KOPT-K1 (cell line): Measurements from ENCODE around the gene QPCTL.

ENCODE experiments used
- H3K27ac ChIP-seq: fragments of 200-600 bp; sonication (generic); 2 replicates; pipeline ENCODE4 v1.5.1; 2016; ENCODE audit warnings: antibody characterized with exemption, mild to moderate bottlenecking, low read depth, low read length; ENCODE audit not compliant: poor library complexity, severe bottlenecking
- H3K36me3 ChIP-seq: fragments of 200-600 bp; sonication (generic); 2 replicates; pipeline ENCODE4 v1.5.1; 2017; ENCODE audit warnings: antibody characterized with exemption, mild to moderate bottlenecking, low read length, moderate library complexity; ENCODE audit not compliant: insufficient read depth
- H3K9me3 ChIP-seq: fragments of 200-600 bp; sonication (generic); 2 replicates; pipeline ENCODE4 v1.5.1; 2017; ENCODE audit warnings: antibody characterized with exemption, low read length, mild to moderate bottlenecking; ENCODE audit not compliant: insufficient read depth, poor library complexity, severe bottlenecking

Gene QPCTL

DNA sequence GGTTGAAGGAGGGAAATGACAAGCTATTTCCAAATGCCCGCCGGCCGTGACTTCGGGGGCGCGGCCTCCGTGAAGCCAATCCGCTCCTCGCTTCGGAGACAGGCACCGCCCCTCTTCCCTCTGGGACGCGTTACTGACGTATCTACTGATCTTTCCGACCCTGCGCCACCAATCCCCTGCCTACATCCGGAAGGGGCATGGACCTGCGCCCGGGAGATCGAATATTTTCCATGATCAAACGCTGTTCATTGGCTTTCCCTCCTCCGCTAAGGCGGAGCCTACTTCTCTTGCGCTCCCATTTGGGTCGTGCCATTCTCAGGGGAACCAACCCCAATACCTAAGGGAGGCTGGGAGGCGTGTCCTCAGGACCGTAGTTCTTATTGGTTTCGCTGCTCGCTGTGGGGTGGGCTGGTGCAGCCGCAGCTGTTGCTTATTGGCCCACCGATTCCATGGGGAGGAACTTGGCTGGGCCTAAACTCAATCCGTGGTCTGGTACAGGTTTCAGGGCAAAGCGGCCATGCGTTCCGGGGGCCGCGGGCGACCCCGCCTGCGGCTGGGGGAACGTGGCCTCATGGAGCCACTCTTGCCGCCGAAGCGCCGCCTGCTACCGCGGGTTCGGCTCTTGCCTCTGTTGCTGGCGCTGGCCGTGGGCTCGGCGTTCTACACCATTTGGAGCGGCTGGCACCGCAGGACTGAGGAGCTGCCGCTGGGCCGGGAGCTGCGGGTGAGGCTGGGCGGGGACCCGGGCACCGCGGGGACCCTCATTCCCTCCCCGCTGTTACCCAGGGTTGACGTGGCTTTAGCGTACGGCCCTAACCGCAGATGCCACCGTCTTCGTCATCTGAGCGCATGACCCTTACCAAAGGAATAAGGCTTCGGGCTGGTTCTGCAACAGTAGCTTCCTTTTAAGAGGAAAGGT is at the start of gene QPCTL:
Gene QPCTL, plus strand, starts transcription at position 480 of the 919 bp plus-strand sequence. Its CDS starts 38 bp downstream, at position 518.
- Histone ChIP-seq H3K27ac (peak within 1 kb of the TSS; percentile 76), H3K9me3 (no peaks in the 10 kb centered on the region), H3K36me3 (peaks cover 51% of the 10 kb centered on the region)

DNA sequence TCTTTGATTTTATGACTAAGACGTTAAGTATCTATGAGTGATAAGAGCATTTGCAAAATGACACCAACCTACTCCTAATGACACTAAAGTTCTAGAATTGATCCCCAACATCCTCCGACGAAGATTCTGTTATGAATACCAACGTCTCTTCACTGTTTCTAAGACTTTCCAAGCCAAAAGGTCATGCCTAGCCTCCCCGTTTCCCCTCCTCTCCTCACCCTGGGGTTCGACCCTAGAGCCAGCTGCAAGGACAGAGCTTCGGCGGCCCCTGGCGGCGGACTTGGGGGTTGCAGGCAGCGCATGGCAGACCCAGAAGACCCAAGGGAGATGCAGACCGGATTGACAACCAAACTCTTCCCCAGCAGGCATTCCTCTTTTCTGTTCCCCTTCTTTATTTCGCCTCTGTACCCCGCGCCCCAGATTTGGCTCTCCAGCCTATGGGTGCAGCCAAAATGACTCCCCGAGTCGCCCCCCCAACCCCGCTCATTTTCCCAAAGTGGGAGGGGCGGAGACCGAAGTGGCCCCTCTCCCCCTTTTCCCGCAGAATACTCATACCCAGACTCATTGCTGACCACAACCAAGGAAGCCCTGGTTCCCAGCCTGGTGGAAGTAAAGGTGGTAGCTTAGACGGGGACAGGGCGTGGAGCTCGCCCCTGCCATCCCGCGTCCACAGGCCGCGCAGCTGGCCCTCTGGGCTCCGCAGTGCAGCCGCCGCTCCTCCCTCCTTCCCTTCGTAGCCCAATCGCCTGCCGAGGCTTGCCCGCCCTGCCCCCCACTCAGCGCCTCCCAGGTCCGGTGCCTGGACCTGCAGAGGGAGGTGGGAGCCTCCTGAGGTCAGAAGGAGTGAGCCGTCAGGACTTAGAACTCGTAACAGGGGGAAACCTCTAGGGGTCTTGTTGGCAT is 49.2 kb upstream of the QPCTL start:
- no peaks in the 10 kb centered on the region for H3K36me3 ChIP-seq
- H3K27ac ChIP-seq: no peak overlapping the region
- H3K9me3 ChIP-seq: no peaks in the 10 kb centered on the region

DNA sequence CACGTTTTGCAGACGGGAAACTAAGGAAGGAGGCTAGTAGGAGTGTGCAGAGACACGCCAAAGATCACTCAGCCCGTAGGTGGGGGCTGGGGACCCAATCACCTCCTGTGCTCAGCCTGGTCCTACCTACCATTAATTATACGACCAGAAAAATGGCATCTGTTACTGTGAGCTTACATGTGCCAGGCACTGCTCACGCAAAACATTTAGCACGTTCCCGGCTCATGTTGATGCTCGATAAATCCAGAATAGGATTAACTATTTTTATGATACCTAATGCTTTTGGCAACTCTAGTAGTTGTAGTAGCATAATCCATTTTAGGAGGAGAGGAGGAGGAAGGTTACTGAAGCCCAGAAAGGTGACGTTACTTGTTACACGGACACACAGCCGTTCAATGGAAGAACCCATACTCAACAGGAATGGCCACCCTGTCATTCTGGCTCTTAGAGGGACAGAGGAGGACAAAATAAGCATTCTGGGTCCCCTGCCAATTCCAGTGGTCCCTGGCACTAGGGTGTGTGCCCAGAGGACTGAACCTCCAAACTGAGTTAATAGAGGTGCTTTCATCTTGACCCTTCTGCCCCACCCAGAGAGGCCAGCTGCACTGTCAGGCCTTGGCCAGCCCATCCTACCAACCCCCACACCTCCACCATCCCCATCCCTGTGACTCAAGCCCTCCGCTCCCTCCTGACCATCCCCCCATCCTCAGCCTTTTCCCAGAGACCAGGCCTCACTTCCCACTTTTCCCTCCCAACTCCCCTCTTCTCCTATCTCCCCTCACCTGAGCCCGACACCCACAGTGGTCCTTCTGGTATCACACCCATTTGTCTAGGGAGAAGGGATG is 48.3 kb upstream of the QPCTL start:
- H3K36me3 ChIP-seq: no peaks in the 10 kb centered on the region
- no peak overlapping the region for H3K27ac ChIP-seq
- H3K9me3 ChIP-seq: no peaks in the 10 kb centered on the region

DNA sequence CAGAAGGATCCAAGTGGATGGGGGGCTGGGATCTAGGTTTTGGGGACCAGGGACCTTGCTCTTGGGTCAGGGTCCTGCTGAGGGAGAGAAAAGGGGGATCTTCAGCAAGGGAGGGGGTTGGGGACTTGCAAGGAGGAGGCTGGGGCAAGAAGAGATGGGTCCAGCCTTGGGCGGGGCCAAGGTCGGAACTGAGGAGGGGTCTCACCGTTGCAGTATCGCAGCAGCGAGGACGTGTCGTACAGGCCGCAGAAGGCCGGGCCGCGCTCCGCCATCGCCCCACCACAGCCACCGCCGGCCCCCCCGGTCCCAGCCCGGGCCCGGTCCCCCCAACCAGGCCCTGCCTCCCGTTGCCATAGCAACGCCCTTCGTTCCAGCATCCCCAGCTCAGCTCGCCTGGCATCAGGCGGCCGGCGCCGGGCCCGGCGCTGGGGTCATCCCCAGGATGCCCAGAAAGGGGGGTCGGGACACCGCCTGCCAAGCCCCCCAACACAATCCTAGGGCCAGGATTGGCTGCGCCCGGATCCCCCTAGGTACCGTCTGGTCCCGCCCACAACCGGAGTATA is 47.3 kb upstream of the QPCTL start:
- Histone ChIP-seq H3K27ac (no peak overlapping the region), H3K36me3 (no peaks in the 10 kb centered on the region), H3K9me3 (no peaks in the 10 kb centered on the region)

DNA sequence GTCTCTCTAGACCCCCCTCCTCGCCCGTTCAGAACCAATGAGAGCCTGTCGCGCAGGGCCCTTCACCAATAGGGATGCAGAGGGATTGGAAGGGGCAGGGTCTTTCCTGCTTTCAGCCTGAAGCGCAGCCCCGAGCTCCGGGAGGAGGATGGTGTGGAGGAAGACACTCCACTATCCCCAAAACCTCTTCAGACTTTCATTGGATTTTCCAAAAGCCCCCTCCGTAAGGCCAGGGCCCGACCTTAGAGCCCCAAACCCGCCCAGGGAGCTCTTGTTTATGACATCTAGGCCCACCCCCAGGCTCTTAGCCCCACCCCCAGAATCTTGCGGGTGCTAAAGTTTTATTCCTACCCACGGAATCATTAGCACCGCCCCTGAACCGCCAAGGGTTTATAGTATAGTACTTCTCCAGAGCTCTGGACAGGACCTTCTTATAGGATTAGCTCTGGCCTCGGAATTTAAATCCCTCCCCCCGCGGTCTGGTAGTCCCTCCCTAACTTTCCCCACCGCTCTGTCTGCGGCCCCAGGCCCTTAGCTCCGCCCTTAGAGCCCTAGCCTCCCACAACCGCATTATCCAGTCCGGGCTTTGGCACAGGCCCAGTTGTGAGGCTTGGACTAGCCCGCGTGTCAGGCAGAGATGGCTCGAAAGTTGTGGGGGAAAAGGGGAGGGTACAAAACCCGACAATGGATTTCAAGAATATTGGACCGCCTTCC is 46.7 kb upstream of the QPCTL start:
- H3K36me3 ChIP-seq: no peaks in the 10 kb centered on the region
- H3K27ac ChIP-seq: no peak overlapping the region
- no peaks in the 10 kb centered on the region for H3K9me3 ChIP-seq

DNA sequence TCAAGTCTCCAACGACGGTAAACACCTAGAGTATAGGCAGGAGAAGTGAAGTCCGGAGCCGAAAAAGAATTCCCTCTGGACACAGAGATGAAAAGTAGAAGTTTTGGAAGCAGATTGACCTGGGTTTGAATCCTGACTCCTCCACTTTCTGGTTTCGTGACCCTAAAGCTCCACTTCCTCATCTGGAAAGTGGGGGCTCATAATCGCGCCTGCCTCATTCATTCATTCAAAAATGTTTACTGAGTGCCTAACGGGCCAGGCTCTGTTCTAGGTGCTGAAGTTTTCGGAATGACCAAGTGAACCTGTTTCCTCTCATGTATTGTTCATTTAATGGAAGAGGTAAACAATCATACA is 46.1 kb upstream of the QPCTL start:
- Histone ChIP-seq H3K36me3 (no peaks in the 10 kb centered on the region), H3K9me3 (no peaks in the 10 kb centered on the region), H3K27ac (no peak overlapping the region)

DNA sequence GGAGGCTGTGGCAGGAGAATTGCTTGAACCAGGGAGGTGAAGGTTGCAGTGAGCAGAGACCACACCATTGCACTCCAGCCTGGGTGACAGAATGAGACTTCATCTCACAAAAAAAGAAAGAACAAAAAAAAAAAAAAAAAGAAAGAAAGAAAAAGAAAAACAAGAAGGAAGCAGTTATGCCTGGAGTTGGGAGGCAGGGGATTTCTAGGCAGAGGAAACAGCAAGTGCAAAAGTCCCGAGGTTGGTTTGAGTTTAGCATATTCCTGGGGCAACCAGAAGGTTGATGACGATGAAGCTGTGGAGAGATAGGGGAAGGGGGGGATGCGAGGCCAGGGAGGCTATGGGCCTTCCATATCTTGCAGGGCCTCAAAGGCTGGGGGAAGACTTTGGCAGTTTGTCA is 41.7 kb upstream of the QPCTL start:
- Histone ChIP-seq H3K36me3 (no peaks in the 10 kb centered on the region), H3K27ac (no peak overlapping the region), H3K9me3 (no peaks in the 10 kb centered on the region)

DNA sequence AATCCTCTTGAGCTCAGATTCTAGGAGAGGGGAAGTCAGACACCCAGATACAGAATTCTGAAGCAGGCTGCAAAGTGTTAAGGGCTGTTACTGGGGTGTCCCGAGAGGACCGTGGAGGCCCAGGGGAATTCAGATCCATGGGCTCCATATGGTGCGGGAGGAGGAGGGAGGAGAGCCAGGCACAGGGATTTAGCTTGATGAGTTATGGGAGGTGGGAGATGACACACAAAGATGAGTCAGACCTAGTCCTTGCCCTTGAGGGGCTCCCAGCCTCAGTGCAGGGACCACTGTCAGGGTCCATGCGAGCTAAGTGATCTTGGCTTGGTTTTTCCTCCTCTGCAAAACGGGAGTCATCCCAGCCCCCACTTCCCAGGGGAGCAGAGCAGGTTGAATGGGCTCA is 38.8 kb upstream of the QPCTL start:
- Histone ChIP-seq H3K36me3 (no peaks in the 10 kb centered on the region), H3K27ac (no peak overlapping the region), H3K9me3 (no peaks in the 10 kb centered on the region)

DNA sequence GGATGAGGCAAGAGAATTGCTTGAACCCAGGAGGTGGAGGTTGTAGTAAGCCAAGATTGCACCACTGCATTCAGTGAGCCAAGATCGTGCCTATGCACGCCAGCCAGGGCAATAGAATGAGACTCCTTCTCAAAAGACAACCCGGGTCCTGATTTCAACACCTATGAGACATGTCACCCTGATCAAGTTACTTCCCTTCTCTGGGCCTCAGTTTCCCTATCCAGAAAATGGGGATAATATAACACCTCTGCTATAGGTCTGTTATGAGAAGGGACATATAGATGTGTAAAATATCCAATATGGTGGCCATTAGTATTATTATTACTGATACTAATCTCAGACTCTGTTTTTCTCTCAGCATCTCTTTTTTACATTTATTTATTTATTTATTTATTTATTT is 37.4 kb upstream of the QPCTL start:
- Histone ChIP-seq H3K9me3 (no peaks in the 10 kb centered on the region), H3K36me3 (no peaks in the 10 kb centered on the region), H3K27ac (no peak overlapping the region)

DNA sequence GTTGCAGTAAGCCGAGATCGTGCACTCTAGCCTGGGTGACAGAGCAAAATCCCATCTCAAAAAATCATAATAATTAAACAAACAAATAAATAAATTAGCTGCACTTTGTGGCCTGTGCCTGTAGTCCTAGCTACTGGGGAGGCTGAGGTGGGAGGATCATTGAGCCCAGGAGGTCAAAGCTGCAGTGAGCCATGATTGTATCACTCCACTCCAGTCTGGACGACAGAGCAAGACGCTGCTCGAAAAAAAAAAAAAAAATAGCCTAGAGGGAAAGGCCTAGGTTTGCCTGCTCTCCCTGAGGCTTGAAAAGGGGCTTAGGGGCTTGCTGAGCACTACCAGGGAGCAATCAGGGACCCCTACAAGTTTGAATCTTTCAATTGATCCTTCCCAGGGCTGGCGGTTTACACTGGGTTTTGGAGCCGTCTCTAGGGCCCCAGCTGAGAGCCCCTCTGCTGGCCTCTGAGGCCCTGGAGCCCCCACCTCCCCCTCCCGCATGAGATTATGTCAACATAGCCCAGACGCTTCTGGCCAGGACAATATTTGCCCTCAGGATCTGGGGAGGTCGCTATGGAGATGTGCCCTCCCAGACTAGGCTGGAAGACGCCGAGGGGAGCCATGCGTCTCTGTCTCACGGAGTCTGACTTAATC is 34.8 kb upstream of the QPCTL start:
- H3K27ac ChIP-seq: no peak overlapping the region
- H3K9me3 ChIP-seq: no peaks in the 10 kb centered on the region
- H3K36me3 ChIP-seq: no peaks in the 10 kb centered on the region

DNA sequence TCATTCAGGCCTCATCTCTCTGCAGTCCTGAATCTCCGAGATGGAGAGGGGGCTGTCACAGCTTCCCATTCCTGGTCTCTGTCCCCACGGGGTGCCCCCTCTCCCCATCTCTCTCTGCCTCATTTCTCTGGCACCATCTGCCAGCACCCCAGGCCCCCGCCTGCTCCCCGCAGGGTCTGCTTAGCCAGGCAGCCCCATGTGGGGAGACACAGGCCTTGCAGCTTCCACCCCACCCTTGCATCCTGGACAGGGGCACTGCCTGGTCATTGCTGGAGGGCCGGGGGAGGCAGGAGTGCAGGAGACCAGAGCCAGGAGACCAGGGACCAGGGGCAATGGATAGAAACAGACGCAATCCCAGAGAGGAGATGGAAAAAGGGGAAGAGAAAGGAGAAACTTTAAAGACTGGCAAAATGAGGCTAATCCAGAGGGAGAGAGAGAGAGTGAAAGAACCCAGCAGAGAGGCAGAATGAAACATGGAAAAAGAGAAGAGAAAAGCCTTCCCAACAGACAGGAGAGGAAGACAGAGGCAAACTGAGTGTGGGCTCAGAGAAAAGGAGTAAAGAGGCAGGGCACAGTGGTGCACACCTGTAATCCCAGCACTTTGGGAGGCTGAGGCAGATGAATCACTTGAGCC is 33.3 kb upstream of the QPCTL start:
- no peak overlapping the region for H3K27ac ChIP-seq
- H3K9me3 ChIP-seq: no peaks in the 10 kb centered on the region
- no peaks in the 10 kb centered on the region for H3K36me3 ChIP-seq

DNA sequence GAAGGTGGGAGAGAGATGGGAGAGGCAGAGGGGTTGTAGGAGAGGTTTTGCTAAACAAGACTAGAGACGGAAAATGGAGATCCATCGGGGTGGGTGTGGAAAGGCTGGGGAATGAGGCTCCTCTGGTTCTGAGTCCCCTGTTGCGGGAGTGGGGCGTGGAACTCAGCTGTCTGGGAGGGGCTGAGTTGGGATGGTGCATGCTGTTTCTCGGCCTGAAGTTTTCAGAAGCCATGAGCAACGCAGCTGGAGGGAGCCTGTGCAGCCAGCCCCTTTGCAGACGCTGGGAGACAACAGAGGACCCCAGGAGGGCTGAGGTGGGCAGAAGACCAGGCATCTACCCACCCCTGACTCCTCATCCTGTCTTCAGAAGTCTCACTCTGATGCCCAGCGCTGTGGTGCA is 31.8 kb upstream of the QPCTL start:
- Histone ChIP-seq H3K36me3 (no peaks in the 10 kb centered on the region), H3K9me3 (no peaks in the 10 kb centered on the region), H3K27ac (no peak overlapping the region)

DNA sequence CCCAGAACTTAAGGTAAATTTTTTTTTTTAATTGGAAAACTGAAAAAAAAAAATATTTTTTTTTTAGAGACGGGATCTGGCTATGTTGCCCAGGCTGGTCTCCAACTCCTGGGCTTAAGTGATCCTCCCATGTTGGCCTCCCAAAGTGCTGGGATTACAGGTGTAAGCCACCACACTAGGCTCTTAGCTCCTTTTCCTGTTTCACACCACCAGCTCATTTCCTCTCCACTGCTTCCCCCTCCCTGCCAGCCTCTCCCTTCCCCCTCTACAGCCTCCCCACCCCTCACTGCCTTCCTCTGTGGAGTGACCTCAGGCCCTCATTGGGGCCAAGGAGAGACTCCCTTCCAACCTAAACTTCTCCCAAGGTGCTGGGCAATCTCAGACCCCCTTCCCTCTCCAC is 28.7 kb upstream of the QPCTL start:
- Histone ChIP-seq H3K27ac (no peak overlapping the region), H3K36me3 (no peaks in the 10 kb centered on the region)

More for the DNA sequence above, 28.7 kb upstream of the QPCTL start:
- H3K9me3 ChIP-seq: no peaks in the 10 kb centered on the region
